Activated CD4-positive, alpha-beta T cell treated with anti-CD3 and anti-CD28 coated beads for 36 hours (primary cell): ENCODE data around the gene LSM4. TPM values are rescaled to one million over a fixed set of nuclear protein-coding genes. Genes with fewer than 3 reads are reported as not detected.
A peak's percentile ranks its signal among the peaks of the same experiment; 100 is the strongest.

ENCODE experiments used
- ATAC-seq: fragments of 200-7000 bp; cut with Tn5 transposase; one replicate; pipeline ENCODE4 v1.10.0; 2021; ENCODE audit warnings: mild to moderate bottlenecking, moderate library complexity
- CTCF ChIA-PET: fragments of 350-600 bp; sonication (Branson Sonifier 250); formaldehyde crosslinking; loops from one replicate; lab custom pipeline; 2021; ENCODE audit warnings: antibody characterized with exemption; lab: Charles Lee
- POLR2A ChIA-PET: fragments of 350-600 bp; sonication (Branson Sonifier 250); formaldehyde crosslinking; loops from one replicate; lab custom pipeline; 2021; ENCODE audit warnings: antibody characterized with exemption, inconsistent platforms; lab: Charles Lee
- DNase-seq: peaks from one replicate; pipeline ENCODE4 v3.0.0-alpha.2; 2020
- H3K27ac Mint-ChIP-seq: one replicate; pipeline ENCODE4 v1.8.0; 2021; ENCODE audit warnings: mixed read lengths
- H3K27me3 Mint-ChIP-seq: one replicate; pipeline ENCODE4 v1.8.0; 2021; ENCODE audit warnings: mixed read lengths
- H3K36me3 Mint-ChIP-seq: one replicate; pipeline ENCODE4 v1.8.0; 2021; ENCODE audit warnings: low read depth, mixed read lengths
- H3K4me1 Mint-ChIP-seq: one replicate; pipeline ENCODE4 v1.8.0; 2021; ENCODE audit warnings: mixed read lengths
- H3K4me3 Mint-ChIP-seq: one replicate; pipeline ENCODE4 v1.8.0; 2021; ENCODE audit warnings: mild to moderate bottlenecking, moderate library complexity, mixed read lengths
- H3K9me3 Mint-ChIP-seq: one replicate; pipeline ENCODE4 v1.8.0; 2021; ENCODE audit warnings: low read depth, mixed read lengths
- intact Hi-C, 2 experiments: fragments of 100-400 bp; cut with DNase I in 1 of 2; cut with micrococcal nuclease in 1 of 2; formaldehyde crosslinking; loops; one replicate each; pipeline versions ENCODE4 v1.14.2 to v1.15.1; 2022 to 2024; cut with DNase I, micrococcal nuclease
- total RNA-seq, 2 experiments: library from RNA; stranded (reverse); gene quantifications; one replicate each; pipeline ENCODE4 v1.2.3, GENCODE V29; 2021

LSM4 gene
- total RNA-seq, 2 experiments from 2014 or later, result 269 to 370 TPM

DNA sequence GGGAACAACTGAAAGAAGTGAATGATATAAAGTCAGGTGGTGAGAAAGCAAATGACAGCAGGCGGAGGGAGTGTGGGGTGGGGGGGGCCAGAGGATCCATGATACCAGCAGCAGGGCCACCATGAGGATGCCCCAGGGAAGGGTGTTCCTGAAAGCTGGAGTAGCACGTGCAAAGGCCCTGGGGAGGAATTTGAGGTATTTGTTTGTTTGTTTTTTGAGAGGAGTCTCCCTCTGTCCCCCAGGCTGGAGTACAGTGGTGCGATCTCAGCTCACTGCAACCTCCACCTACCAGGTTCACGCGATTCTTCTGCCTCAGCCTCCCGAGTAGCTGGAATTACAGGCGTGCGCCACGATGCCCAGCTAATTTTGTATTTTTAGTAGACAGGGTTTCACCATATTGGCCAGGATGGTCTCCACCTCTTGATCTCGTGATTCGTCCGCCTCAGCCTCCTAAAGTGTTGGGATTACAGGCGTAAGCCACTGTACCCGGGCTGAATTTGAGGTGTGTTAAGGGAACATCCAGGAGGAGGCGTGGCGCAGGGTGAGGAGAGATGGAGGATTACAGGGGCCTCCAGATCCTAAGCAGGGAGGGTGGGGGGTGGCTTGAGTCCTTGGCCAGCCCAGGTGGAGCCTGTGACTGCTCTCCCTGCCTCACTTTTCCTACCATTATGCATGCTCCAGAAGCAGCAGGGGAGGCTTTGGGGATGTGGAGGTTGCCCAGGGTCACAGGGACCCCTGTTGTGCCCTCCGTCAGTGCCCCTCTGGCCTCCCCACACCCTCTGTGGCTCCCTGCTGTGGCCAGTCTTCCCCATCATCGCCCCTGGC, 29.0 kb downstream of the LSM4 start:
- DNase-seq (no peak), ATAC-seq (no peak)
- peaks cover 8% of the 10 kb centered on the region for H3K36me3 Mint-ChIP-seq
- CTCF ChIA-PET, result interaction anchor here (1.0 to 2.6 kb wide), 3 partner anchors 14 to 35 kb away, joined by 3 to 18 read pairs (median 7); partner anchors contain the start of gene LSM4
- peak overlapping the region; percentile 87 for H3K4me3 Mint-ChIP-seq
- no peaks in the 10 kb centered on the region for H3K27me3 Mint-ChIP-seq
- peak overlapping the region; percentile 99 for H3K27ac Mint-ChIP-seq
- intact Hi-C loops, result loop anchor here (1.0 to 5.0 kb wide), 6 partner anchors 10 to 738 kb away; partner anchors contain the start of genes ARMC6 (in 1 of the 2), SSBP4 (in 1 of the 2) and SUGP2 (in 1 of the 2)
- H3K4me1 Mint-ChIP-seq, result peaks cover 67% of the 10 kb centered on the region
- POLR2A ChIA-PET, result interaction anchor here (0.7 to 6.5 kb wide), 7 partner anchors 9 to 29 kb away, joined by 3 to 291 read pairs (median 6); partner anchors contain the start of genes JUND and LSM4
- peaks cover 2% of the 10 kb centered on the region for H3K9me3 Mint-ChIP-seq

DNA sequence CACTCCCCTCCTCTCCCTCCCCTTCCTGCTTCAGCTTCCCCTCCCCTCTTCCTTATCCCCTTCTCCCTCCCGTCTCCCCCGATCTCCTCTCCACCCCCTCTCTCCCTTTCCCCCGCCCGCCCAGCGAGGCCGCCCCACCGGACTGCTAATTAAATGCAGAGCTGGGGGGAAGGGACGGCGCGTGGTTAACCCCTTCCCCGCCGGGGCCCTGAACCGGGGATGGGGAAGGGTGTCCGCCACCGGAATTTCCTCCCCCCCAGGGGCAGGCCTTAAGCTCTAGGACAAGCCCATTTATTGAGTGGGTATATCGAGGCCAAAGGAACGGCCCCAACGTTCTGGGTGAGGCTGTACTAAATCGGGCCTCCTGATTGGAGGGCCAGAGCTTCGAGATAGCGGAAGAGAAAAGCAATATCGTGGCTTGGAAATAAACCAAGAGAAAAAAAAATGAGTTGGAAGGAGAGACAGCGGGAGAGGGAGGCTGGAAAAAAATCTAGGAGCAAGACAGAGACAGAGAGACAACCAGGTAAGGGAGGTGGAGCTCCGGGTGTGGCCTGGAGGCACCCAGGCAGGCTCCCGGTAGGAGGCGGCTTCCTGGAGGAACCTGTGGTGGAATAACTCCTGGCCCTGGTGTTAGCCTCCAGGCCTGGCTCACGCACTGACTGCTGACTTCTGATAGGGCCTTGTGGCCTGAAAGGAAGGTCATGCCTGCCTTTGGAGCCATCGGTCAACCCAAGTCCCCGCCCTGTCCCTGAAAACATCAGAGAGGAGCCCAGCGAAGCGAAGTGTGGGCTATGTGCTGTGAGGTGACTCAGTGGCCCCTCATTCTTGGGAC, 29.9 kb downstream of the LSM4 start:
- Mint-ChIP-seq H3K27me3 (no peaks in the 10 kb centered on the region), H3K9me3 (peaks cover 2% of the 10 kb centered on the region), H3K27ac (peak overlapping the region; percentile 99), H3K4me1 (peaks cover 65% of the 10 kb centered on the region), H3K36me3 (peaks cover 8% of the 10 kb centered on the region), H3K4me3 (peak overlapping the region; percentile 87)
- intact Hi-C loops, result loop anchor here (1.0 to 5.0 kb wide), 6 partner anchors 14 to 739 kb away; partner anchors contain the start of genes ARMC6 (in 1 of the 2), LSM4 (in 1 of the 2), SSBP4 (in 1 of the 2) and SUGP2 (in 1 of the 2)
- ATAC-seq (peak; percentile 20), DNase-seq (peak; percentile 81)
- ChIA-PET POLR2A (interaction anchor here (0.7 to 6.5 kb wide), 6 partner anchors 8 to 29 kb away, joined by 3 to 291 read pairs (median 10); partner anchors contain the start of genes JUND and LSM4), CTCF (interaction anchor here (0.7 to 2.6 kb wide), 8 partner anchors 10 to 36 kb away, joined by 3 to 18 read pairs (median 8); partner anchors contain the start of genes JUND and LSM4)

DNA sequence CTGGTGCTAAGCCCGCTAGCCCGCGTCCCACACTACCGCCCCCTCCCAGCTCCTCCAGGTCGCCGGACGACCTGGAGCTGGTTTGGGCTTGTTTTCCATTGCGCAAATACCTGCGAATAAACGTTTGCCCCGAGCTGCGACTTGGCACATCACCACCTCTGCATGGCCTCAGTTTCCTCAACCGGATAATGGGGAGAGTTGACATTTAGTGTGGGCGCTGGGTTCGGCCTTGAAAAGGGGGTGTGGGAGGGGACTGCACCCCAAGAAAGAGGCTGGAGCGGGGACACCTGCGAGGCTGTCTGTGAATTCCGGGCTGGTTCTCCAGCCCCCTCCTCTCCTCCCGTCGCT, 30.4 kb downstream of the LSM4 start:
- peak overlapping the region; percentile 87 for H3K4me3 Mint-ChIP-seq
- ATAC-seq (peak; percentile 0), DNase-seq (peak; percentile 68)
- intact Hi-C loops, result loop anchor here (1.0 to 5.0 kb wide), 6 partner anchors 14 to 740 kb away; partner anchors contain the start of genes ARMC6 (in 1 of the 2), LSM4 (in 1 of the 2), SSBP4 (in 1 of the 2) and SUGP2 (in 1 of the 2)
- no peaks in the 10 kb centered on the region for H3K27me3 Mint-ChIP-seq
- H3K9me3 Mint-ChIP-seq, result peaks cover 2% of the 10 kb centered on the region
- peaks cover 62% of the 10 kb centered on the region for H3K4me1 Mint-ChIP-seq
- H3K27ac Mint-ChIP-seq, result peak overlapping the region; percentile 99
- H3K36me3 Mint-ChIP-seq, result peaks cover 8% of the 10 kb centered on the region
- POLR2A ChIA-PET, result interaction anchor here (0.7 to 6.5 kb wide), 6 partner anchors 8 to 30 kb away, joined by 3 to 291 read pairs (median 10); partner anchors contain the start of genes JUND and LSM4
- CTCF ChIA-PET, result interaction anchor here (0.5 to 2.6 kb wide), 9 partner anchors 10 to 158 kb away, joined by 3 to 18 read pairs (median 7); partner anchors contain the start of genes JUND and LSM4

DNA sequence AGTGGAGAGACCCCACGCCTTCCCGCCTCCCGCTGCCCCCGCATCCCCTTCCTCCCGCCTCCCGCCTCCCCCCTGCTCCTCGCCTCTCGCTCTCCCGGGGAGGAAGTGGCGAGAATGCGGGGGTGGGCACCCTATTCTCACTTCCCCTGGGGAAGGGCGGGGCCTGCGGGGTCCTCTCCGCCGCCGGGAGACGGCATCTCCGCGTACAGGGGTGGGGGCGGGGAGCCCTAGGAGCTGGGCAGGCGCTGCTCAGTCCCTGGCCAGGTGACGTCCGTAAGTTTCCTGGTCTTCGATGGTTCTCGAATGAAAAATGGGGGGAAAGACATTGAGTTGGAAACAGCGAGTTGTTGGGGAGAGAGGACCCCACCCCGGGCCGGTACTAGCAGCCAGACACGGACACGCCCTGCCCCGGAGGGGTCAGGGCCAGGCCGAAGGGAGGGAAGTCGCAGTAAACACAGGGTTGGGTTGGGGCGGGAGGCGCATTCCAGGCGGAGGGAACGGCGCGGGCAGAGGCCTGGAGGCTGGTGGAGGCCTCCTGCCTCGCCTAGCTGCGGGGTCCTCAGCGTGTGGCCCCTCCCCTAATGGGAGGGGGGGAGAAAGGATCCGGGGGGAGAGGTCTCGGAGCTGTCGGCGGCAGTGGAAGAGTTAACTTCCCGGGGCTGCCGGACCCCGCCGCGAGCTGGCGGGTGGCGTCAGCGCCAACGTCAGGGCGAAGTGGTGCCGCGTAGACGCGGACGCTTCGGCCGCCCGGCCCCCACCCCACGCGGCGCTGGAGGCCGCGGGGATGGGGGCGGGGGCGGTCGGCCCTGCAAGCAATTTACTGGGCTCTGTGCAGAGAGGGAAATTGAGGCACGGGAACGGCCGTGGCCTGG, 31.1 kb downstream of the LSM4 start:
- POLR2A ChIA-PET, result interaction anchor here (0.7 to 6.5 kb wide), 6 partner anchors 11 to 36 kb away, joined by 3 to 291 read pairs (median 10); partner anchors contain the start of genes JUND and LSM4
- peak; percentile 96 for DNase-seq
- Mint-ChIP-seq H3K36me3 (peaks cover 8% of the 10 kb centered on the region), H3K27ac (peak overlapping the region; percentile 99), H3K27me3 (no peaks in the 10 kb centered on the region), H3K4me1 (peaks cover 63% of the 10 kb centered on the region), H3K9me3 (peaks cover 2% of the 10 kb centered on the region), H3K4me3 (peak overlapping the region; percentile 87)
- intact Hi-C loops, result loop anchor here (1.0 to 5.0 kb wide), 6 partner anchors 13 to 740 kb away; partner anchors contain the start of genes ARMC6 (in 1 of the 2), LSM4 (in 1 of the 2), SSBP4 (in 1 of the 2) and SUGP2 (in 1 of the 2)
- ATAC-seq, result peak; percentile 38
- CTCF ChIA-PET, result interaction anchor here (0.5 to 2.6 kb wide), 7 partner anchors 11 to 159 kb away, joined by 3 to 18 read pairs (median 10); partner anchors contain the start of gene JUND

DNA sequence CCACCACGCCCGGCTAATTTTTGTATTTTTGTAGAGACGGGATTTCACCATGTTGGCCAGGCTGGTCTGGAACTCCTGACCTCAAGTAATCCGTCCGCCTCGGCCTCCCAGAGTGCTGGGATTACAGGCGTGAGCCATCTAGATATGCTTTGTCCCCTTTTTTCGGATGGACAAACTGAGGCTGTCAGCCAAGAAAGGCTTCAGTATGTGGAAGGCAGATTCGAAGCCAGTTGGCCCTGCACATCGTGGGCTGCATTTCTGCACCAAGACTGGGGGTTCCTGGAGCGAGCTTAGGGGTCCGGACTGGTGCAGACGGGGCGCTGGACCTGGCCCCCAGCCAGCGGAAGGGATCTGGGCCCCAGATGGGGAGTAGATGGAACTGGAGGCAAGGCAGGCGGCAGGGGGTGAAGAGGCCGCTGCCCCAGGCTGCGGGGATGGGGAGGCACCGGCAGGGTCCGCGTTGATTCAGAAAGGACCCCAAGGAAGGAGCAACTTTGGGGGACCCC, 31.8 kb downstream of the LSM4 start:
- intact Hi-C loops, result loop anchor here in 1 of 2 experiments (5.0 kb wide), 4 partner anchors 126 to 741 kb away; partner anchors contain the start of genes ARMC6, SSBP4 and SUGP2
- DNase-seq, result no peak
- H3K36me3 Mint-ChIP-seq, result peaks cover 11% of the 10 kb centered on the region
- peaks cover 3% of the 10 kb centered on the region for H3K9me3 Mint-ChIP-seq
- H3K4me1 Mint-ChIP-seq, result peaks cover 70% of the 10 kb centered on the region
- peak overlapping the region; percentile 99 for H3K27ac Mint-ChIP-seq
- H3K4me3 Mint-ChIP-seq, result peak overlapping the region; percentile 87
- H3K27me3 Mint-ChIP-seq, result no peaks in the 10 kb centered on the region
- ChIA-PET POLR2A (interaction anchor here (0.8 to 6.5 kb wide), 5 partner anchors 11 to 298 kb away, joined by 3 to 291 read pairs (median 3); partner anchors contain the start of gene JUND), CTCF (interaction anchor here (0.7 to 2.2 kb wide), 5 partner anchors 12 to 32 kb away, joined by 3 to 11 read pairs (median 4); partner anchors contain the start of gene LSM4)
- ATAC-seq, result peak; percentile 1

DNA sequence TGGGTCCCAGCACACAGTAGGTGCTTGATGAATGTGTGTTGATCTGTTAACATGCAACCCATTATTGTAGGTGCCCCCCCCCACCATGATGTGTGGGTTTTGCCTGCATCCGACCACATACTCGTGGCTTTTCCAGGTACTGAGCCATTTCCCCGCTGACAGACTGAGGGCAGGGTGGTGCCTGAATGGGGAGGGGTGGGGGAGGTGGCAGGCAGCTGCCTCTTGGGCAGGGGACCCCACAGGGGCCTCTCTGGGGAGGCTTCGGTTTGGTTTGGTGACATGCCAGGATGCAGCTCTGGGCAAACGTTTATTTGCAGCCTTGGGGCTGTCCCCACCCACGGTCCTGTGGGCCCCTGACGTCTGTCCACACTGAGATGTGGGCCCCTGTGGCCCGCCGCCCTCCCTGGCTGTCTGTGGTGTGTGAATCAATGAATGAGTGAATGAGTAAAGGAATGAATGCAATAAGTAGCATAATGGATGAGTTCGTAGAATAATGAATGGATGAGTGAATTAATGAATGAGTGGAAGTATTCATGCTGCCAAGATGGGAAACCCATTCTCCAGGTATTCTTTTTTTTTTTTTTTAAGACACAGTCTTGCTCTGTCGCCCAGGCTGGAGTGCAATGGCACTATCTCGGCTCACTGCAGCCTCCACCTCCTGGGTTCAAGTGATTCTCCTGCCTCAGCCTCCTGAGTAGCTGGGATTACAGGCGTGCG, 32.4 kb downstream of the LSM4 start:
- Mint-ChIP-seq H3K36me3 (peaks cover 10% of the 10 kb centered on the region), H3K27me3 (no peaks in the 10 kb centered on the region), H3K9me3 (peaks cover 5% of the 10 kb centered on the region), H3K4me1 (peaks cover 72% of the 10 kb centered on the region), H3K4me3 (peak overlapping the region; percentile 87), H3K27ac (peak overlapping the region; percentile 99)
- intact Hi-C loops, result loop anchor here (1.0 to 5.0 kb wide), 8 partner anchors 8 to 742 kb away; partner anchors contain the start of genes ARMC6 (in 1 of the 2), JUND (in 1 of the 2), SSBP4 (in 1 of the 2) and SUGP2 (in 1 of the 2)
- DNase-seq (peak; percentile 98), ATAC-seq (peak; percentile 62)
- ChIA-PET CTCF (interaction anchor here (0.7 to 1.4 kb wide), 4 partner anchors 9 to 32 kb away, joined by 3 to 8 read pairs (median 4); partner anchors contain the start of genes JUND and LSM4), POLR2A (interaction anchor here (0.6 to 6.5 kb wide), 4 partner anchors 10 to 299 kb away, joined by 3 to 291 read pairs (median 10); partner anchors contain the start of gene JUND)

DNA sequence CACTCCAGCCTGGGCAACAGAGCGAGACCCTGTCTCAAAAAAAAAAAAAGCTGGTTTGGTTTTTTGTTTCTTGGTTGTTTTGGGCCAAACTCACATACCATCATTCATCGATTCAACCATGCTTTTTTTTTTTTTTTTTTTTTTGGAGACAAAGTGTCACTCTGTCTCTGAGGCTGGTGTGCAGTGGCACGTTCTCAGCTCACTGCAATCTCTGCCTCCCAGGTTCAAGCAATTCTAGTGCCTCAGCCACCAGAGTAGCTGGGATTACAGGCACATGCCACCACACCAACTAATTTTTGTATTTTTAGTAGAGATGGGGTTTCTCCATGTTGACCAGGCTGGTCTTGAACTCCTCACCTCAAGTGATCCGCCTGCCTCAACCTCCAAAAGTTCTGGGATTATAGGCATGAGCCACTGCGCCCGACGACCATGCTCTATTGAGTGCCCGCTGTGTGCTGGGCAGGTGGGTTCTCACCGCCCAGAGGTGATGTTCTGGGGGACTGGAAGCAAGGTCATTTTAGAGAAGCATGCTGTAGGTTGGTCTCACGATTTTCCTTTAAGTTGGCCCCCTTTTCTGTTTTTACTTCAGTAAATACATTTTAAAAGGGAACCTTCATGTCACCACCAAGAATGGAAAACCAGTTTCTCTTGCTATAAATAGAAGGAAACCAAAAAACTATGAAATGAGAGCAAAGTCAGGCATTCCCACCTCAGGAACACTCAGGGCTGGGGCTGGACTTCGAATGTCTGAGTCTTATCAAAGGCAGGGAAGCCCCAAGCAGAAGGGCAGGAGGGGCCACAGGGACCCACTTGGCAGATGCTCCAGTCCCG, 33.2 kb downstream of the LSM4 start:
- POLR2A ChIA-PET, result interaction anchor here (0.6 to 6.5 kb wide), 4 partner anchors 10 to 299 kb away, joined by 3 to 291 read pairs (median 10); partner anchors contain the start of gene JUND
- DNase-seq, result peak; percentile 51
- Mint-ChIP-seq H3K36me3 (peaks cover 14% of the 10 kb centered on the region), H3K9me3 (peaks cover 5% of the 10 kb centered on the region), H3K27me3 (no peaks in the 10 kb centered on the region), H3K27ac (peak overlapping the region; percentile 99), H3K4me3 (peak overlapping the region; percentile 87), H3K4me1 (peaks cover 73% of the 10 kb centered on the region)
- intact Hi-C loops, result loop anchor here (1.0 to 5.0 kb wide), 8 partner anchors 7 to 743 kb away; partner anchors contain the start of genes ARMC6 (in 1 of the 2), JUND (in 1 of the 2), SSBP4 (in 1 of the 2) and SUGP2 (in 1 of the 2)
- ATAC-seq, result no peak
- CTCF ChIA-PET, result interaction anchor here (0.6 to 1.7 kb wide), 4 partner anchors 8 to 10 kb away, joined by 3 to 8 read pairs (median 5); partner anchors contain the start of gene JUND
